ENCODE measurements around the gene CACNA2D1.

CACNA2D1 gene

GRCh38 chr7:82339958-82340357 lies 103.6 kb downstream of the CACNA2D1 start:
- no peak for DNase-seq

GRCh38 chr7:82335927-82336326 lies 107.7 kb downstream of the CACNA2D1 start:
- DNase-seq = no peak

- no peak for DNase-seq
These were observed 108.6 kb downstream of the CACNA2D1 start for GRCh38 chr7:82335001-82335400.

DNA sequence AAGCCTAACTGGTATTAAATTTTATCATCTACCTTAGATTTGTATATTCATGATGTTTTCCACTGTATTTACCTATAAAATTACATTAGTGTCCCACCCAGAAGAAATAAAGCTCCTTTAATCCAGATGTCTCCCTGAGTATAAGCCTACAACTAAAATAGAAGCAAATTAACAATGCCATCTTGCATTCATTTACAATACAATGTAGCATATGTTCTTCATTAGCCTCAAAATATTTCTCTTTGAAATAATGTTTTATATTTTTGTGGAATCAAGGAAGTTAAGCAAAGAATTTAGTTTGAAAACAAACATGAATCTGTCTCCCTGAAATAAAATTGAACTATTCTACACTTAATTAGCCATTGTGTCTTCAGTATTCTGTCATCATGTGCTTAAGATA lies 112.3 kb downstream of the CACNA2D1 start:
- DNase-seq = no peak

- no peak for DNase-seq
These were observed 112.8 kb downstream of the CACNA2D1 start for GRCh38 chr7:82330706-82331215.

GRCh38 chr7:82327898-82328297 lies 115.7 kb downstream of the CACNA2D1 start:
- no peak for DNase-seq

DNA sequence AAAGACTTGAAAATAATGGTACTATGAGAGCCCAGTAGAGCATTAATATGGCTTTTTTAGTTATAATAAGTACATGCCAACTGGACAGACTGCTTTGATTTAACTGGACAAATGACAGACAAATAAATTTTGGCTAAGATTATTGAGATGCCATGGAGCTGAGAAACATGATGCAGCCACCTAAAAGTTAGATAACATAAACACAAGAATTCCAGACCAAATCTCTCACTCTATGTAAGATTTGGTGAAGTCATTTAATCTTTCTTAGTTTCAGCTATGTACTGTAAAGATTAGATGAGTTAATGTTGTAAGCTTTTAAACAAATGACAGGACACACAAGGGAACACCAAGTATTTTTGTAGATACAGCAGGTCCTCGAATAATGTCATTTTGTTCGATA lies 118.2 kb downstream of the CACNA2D1 start:
- DNase-seq = no peak

- DNase-seq = no peak
These were observed 119.8 kb downstream of the CACNA2D1 start for GRCh38 chr7:82323806-82324205.

GRCh38 chr7:82319674-82320118 lies 123.9 kb downstream of the CACNA2D1 start:
- DNase-seq = no peak

- DNase-seq = no peak
These were observed 124.8 kb downstream of the CACNA2D1 start for GRCh38 chr7:82318786-82319185.

GRCh38 chr7:82317760-82318159 lies 125.8 kb downstream of the CACNA2D1 start:
- no peak for DNase-seq

DNA sequence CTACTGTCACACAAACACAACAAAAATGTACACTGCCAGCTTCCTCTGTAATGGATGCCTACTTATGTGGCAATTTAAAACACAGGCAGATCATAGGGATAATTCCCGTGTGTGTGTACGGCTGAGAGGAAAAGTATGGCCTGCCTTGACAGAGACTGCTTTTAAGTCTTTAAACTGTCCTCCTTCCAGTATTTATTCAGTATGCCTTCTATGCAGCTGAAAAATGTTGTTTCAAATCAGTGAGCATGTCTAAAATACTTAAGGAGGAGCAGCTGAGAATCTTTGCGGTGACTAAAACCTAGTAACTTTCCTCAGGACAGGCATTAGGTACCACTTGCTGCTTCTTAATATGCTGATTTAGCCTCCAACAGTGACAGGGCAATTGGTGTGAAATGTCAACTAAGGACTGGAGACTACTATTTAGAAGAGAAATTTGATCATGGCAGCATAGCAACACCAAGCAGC lies 126.3 kb downstream of the CACNA2D1 start:
- no peak for DNase-seq

GRCh38 chr7:82313269-82313668 lies 130.3 kb downstream of the CACNA2D1 start:
- no peak for DNase-seq

- no peak for DNase-seq
These were observed 130.9 kb downstream of the CACNA2D1 start for GRCh38 chr7:82312646-82313045.

DNA sequence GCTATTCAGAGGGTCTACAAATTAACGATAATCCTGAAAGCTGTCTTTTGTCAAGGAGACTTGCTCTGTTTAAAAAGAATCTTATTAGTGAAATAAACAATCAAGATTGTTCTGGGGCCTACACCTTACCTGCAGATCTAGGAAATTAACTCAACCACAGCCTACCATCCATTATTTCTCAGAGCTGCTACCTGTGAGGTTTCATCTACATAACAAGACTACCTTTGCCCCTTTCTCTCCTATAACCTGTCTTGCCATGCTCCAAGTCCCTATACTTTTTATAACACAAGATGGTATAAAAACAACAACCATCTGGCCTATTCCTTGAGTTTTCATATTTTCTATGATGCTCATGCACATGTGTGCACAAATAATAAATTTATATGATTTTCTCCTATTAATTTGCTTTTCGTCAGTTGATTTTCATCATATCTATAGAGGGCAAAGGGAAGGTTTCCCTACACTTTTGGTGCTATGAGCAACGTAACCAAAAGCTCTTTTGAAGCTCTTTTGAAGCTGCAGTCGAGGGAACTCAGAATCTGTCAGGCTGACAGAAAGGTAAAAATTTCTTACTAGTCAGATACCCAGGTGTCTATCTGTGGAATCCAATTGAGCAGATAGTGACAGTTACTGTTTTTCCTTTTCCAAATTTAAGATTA lies 138.1 kb downstream of the CACNA2D1 start:
- DNase-seq = no peak

- DNase-seq = no peak
These were observed 148.7 kb downstream of the CACNA2D1 start for GRCh38 chr7:82294865-82295264.

- DNase-seq = no peak
These were observed 149.2 kb downstream of the CACNA2D1 start for GRCh38 chr7:82294382-82294784.

GRCh38 chr7:82293467-82293866 lies 150.1 kb downstream of the CACNA2D1 start:
- no peak for DNase-seq

DNA sequence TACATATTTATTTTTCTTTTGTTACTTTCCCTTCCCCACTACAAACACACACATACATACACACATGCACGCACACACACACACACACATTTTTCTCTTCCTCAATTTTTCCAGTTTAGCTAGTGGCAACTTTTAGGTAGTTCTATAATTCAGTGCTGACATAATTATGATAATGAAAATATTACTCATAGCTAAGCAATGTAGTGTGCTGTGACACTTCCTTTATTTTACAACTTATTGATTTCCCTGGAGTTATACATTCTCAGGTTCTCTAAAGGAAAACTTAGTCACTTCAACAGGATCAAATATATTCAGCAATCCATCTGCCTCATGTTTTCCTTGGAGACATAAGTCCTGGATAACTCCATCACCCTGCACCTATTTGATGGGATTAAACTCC lies 151.6 kb downstream of the CACNA2D1 start:
- DNase-seq = no peak

- no peak for DNase-seq
These were observed 153.7 kb downstream of the CACNA2D1 start for GRCh38 chr7:82289889-82290288.

DNA sequence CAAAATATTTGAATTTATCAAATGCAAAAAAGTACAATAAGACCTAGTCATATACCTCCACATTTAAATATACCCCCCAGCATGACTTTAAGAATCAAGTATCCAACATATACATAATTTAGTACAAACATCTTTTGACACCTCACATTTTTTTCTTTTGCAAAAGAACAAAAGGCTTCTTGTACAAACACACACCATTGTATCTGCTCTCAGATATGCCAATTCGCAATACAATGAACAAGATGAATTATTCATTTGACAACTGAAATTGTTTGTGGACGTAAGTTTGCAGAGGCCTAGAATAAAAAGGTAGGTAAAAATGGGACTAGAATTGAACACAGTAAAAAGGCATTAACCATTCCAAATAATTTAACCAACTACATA lies 154.4 kb downstream of the CACNA2D1 start:
- DNase-seq = no peak

DNA sequence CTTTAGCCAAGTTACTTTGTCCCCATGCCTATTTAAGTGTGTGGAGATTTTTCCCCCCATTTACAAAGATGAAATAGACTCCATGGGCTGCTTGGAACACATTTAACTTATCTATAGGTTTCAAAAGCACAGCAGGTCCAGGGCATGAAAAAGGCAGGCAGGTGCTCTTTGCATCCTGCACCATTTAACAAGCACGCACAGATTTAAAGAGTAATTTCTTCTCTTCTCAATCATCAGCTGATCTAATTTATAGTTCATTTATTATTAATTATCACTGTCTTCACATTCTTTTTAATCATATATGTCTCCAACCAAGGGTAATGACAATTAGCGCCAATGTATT lies 156.8 kb downstream of the CACNA2D1 start:
- DNase-seq = no peak

DNA sequence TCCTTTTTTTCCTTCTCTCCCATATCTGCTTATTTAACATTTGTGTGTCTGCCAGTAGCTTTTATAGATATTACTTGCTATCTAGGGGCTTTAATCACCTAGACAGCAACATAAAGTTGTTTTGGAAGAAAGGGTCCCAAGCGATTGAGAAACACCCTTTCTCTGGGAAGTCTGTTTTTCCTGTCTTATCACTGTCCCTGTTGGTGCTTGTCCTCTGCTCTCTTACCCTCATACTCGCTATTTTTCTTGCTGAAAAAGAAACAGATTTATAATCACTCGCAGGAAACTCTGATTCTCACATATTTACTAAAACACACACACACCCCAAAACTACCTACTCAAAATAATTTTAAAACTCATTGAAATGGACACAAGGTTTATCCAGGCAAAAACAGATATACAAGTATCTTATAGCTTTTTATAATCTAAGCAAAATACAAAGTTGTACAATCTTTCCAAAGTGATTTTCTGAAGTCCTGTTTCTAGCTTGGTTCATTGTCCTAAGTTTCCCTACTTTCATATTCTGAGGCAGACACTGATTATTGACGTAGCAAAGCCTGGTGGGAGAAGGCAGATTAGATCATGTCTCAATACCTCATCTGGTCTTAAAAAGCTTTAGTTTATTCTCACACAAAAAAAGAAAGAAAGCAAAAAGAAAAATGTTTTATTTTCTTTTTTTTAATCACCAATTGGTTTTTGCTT lies 157.3 kb downstream of the CACNA2D1 start:
- DNase-seq = no peak

DNA sequence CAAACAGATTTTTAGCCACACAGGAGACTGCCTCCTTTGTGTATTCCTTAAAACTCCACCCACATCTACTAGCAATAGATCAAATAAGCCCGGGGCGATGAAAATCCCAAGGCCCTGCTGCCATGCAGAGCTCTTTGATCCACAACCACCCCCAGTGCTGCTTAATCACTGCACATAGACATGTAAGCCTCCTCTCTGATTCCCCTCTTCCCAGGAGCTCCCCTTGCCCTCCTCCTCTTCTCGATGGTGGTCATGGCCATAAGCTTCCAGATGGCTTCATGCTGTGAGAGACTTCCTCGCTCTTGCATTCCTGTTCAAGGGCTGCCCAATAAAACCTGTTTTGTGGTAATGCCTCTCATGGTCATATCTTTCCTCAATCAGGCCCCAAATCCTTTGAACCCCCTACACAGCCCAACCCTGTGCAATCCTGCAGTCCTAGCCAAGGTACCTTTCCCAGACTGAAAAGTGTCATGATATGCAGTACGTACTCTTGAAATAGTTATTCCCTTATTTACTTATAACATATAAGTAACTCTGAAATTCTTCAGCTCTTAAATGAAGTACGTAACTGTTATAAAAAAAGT lies 158.5 kb downstream of the CACNA2D1 start:
- DNase-seq = no peak
